Ovary (tissue), 9 donors: ENCODE measurements around the gene HTR1D. TPM values are rescaled to one million over a fixed set of nuclear protein-coding genes. Genes with fewer than 3 reads are reported as not detected.

ENCODE experiments used
- DNase-seq, 5 donors: peaks; one replicate each; pipeline ENCODE4 v3.0.0-alpha.2; 2019 to 2020
- H3K27ac ChIP-seq, 2 donors: fragments of 200-600 bp; one replicate each; pipeline versions ENCODE4 v1.5.1 to v1.8.0; 2019 to 2022
- H3K27me3 ChIP-seq: fragments of 200-600 bp; one replicate; pipeline ENCODE4 v1.8.0; 2022
- H3K36me3 ChIP-seq: fragments of 200-600 bp; sonication (generic); one replicate; pipeline ENCODE4 v1.5.1; 2019
- H3K4me1 ChIP-seq: one replicate; pipeline ENCODE4 v1.8.1; 2013; ENCODE audit warnings: mild to moderate bottlenecking, moderate library complexity; ENCODE audit not compliant: insufficient read depth
- H3K4me3 ChIP-seq: fragments of 200-600 bp; sonication (generic); one replicate; pipeline ENCODE4 v1.5.1; 2017
- H3K9me3 ChIP-seq, 2 donors: fragments of 200-600 bp in 1 of 2; sonication (generic) in 1 of 2; one replicate each; pipeline versions ENCODE4 v1.5.1 to v1.8.1; 2013 to 2019; ENCODE audit warnings: mild to moderate bottlenecking in 1 of 2, moderate library complexity in 1 of 2
- CTCF ChIP-seq, 3 donors: fragments of 450-650 bp in 2 of 3; fragments of 200-600 bp in 1 of 3; IDR thresholded peaks; one replicate each; pipeline versions ENCODE4 v1.5.1 to v1.8.0; 2016 to 2022; ENCODE audit warnings: antibody characterized with exemption in 3 of 3, mild to moderate bottlenecking in 1 of 3
- EP300 ChIP-seq: sonication (generic); formaldehyde crosslinking; IDR thresholded peaks from one replicate; pipeline ENCODE4 v1.6.1; 2017; ENCODE audit warnings: antibody characterized with exemption
- POLR2A ChIP-seq: fragments of 450-650 bp; IDR thresholded peaks from one replicate; pipeline ENCODE4 v1.6.1; 2017; ENCODE audit warnings: antibody characterized with exemption, mild to moderate bottlenecking, moderate library complexity
- WGBS, 3 donors: extraction: QIAGEN DNeasy Blood & Tissue Kit in 1 of 3; methylation state at CpG; one replicate each; pipeline versions ENCODE4 v1.1.5 to v1.1.7; 2013 to 2017; 5-methylcytosine and 5-hydroxymethylcytosine counted together
- intact Hi-C, 4 donors: fragments of 100-400 bp; cut with DNase I; formaldehyde crosslinking; loops; one replicate each; pipeline versions ENCODE4 v1.11.0 to v1.15.1; 2022 to 2023
- polyA plus RNA-seq, 2 donors: library from polyadenylated mRNA; stranded (reverse); fragments of 200-250 nt in 1 of 2; fragments of 350-450 nt in 1 of 2; fragmentation: Illumina TruSeq in 1 of 2; extraction: RNeasy Lipid Tissue Mini Kit (QIAGEN cat#74804) in 1 of 2; gene quantifications; one replicate each; pipeline ENCODE4 v1.2.3, GENCODE V29; 2013 to 2014
- total RNA-seq, 7 donors: library from RNA; depleted of rRNA in 2 of 7; stranded (reverse); fragments of >200 nt in 2 of 7; fragmentation: NEBNext Ultra II Directional in 3 of 7; extraction: Animal tissue kit (Norgen Biotek cat#: 25700) in 3 of 7; gene quantifications; one replicate each; pipeline versions ENCODE4 v1.1.0 to v1.2.4, GENCODE V29; 2016 to 2023
- donor health status: DM: no; HTN: no; CAD: no; lungs with moderate emphysema.
- donor health status: DM: no; HTN: no; CAD: no.
- donor health status: Bipolar disorder and iron deficiency.
- donor health status: DM: yes; HTN: yes; CAD: no.
- donor health status: DM: no; HTN: no; CAD: no.
- donor health status: DM: yes; HTN: yes; CAD: no.

The HTR1D gene
- total and polyA plus RNA-seq, 9 donors, result 0.05 to 0.80 (median 0.10) TPM; not detected in 5

GRCh38 chr1:23200883-23201282 lies 16.4 kb downstream of the HTR1D start:
- DNase-seq, result no peak
- 87 to 93% (median 93%) methylated on average over 1 of the region's 1 CpG for WGBS, 3 donors
- intact Hi-C loops, result no loop called here

GRCh38 chr1:23198373-23198772 lies 18.9 kb downstream of the HTR1D start:
- DNase-seq, result no peak
- Histone ChIP-seq H3K9me3 (no peaks in the 10 kb centered on the region), H3K4me1 (no peaks in the 10 kb centered on the region), H3K27me3 (no peaks in the 10 kb centered on the region), H3K27ac (no peak overlapping the region), H3K36me3 (no peaks in the 10 kb centered on the region), H3K4me3 (no peak overlapping the region)
- intact Hi-C loops, result no loop called here
- WGBS, 3 donors, result 40 to 51% (median 44%) methylated on average over 4 of the region's 4 CpGs
- TF ChIP-seq POLR2A (no peak), EP300 (no peak), CTCF (IDR thresholded peaks at IDR 0.05) (no peak)

More at GRCh38 chr1:23200883-23201282, 16.4 kb downstream of the HTR1D start:
- no peaks in the 10 kb centered on the region for H3K27me3 ChIP-seq
- H3K4me3 ChIP-seq, result no peak overlapping the region
- H3K9me3 ChIP-seq, result no peaks in the 10 kb centered on the region
- TF ChIP-seq CTCF (IDR thresholded peaks at IDR 0.05) (no peak), POLR2A (no peak), EP300 (no peak)
- no peaks in the 10 kb centered on the region for H3K4me1 ChIP-seq
- H3K36me3 ChIP-seq, result no peaks in the 10 kb centered on the region
- no peak overlapping the region for H3K27ac ChIP-seq

GRCh38 chr1:23196627-23197328 lies 20.5 kb downstream of the HTR1D start:
- H3K27ac ChIP-seq, result no peak overlapping the region
- H3K9me3 ChIP-seq, result no peaks in the 10 kb centered on the region
- no peaks in the 10 kb centered on the region for H3K36me3 ChIP-seq
- no peaks in the 10 kb centered on the region for H3K27me3 ChIP-seq
- no peak overlapping the region for H3K4me3 ChIP-seq
- intact Hi-C loops, result no loop called here
- 59 to 68% (median 66%) methylated on average over 10 of the region's 10 CpGs for WGBS, 3 donors
- H3K4me1 ChIP-seq, result no peaks in the 10 kb centered on the region
- TF ChIP-seq POLR2A (no peak), EP300 (no peak), CTCF (IDR thresholded peaks at IDR 0.05) (no peak)
- no peak for DNase-seq

- Histone ChIP-seq H3K4me1 (no peaks in the 10 kb centered on the region), H3K27ac (no peak overlapping the region), H3K9me3 (no peaks in the 10 kb centered on the region), H3K27me3 (no peaks in the 10 kb centered on the region), H3K4me3 (no peak overlapping the region), H3K36me3 (no peaks in the 10 kb centered on the region)
- WGBS, 3 donors, result 11 to 24% (median 12%) methylated on average over 11 of the region's 11 CpGs
- DNase-seq, result no peak
- TF ChIP-seq CTCF (IDR thresholded peaks at IDR 0.05), result no peak
- no peak for TF ChIP-seq POLR2A
- no peak for TF ChIP-seq EP300
- intact Hi-C loops, result no loop called here
Measured at GRCh38 chr1:23194119-23194984, 22.9 kb downstream of the HTR1D start.
